ENCODE results near the gene COL1A1.

DNA sequence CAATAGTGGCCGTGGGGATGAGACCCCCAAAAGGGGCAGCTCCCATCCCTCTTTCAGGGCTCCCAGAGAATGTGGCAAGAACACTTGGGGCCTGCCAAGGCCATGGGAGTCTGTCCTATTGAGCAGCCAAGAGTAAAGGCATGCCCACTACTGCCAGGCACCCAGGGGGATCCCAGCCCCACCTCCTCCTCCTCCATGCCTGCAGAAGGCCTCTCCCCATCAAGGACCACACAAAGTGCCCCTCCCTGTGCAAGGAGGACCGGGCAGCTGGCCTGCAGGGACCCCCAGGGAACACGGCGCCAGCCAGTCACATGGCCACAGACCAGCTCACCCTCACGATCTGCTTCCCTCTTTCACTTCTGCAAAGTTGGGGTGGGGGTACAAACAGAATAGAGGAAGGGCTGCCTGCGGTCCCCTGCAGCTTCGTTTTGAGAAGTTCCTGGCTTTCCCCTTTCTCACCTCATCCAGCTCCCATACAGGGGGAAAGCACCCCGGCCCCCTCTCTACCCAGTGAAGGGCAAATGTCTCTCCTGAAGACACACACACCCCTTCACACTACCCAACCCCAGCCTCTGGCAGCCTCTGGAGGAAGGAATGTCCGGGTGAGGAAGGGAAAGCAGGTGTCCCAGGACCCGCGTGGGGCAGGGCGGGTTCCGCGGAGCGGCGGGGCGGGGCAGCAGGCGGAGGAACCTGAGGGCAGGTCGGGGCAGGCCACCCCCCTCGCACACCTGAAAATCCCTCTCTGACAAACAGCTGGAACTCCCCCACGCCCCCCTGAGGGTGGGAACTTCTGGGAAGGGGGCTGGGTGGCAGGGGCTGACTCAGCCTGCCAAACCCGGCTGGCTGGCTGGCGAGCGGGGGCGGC is 53.0 kb downstream of the COL1A1 start:
- TF ChIP-seq, protein P1, sequence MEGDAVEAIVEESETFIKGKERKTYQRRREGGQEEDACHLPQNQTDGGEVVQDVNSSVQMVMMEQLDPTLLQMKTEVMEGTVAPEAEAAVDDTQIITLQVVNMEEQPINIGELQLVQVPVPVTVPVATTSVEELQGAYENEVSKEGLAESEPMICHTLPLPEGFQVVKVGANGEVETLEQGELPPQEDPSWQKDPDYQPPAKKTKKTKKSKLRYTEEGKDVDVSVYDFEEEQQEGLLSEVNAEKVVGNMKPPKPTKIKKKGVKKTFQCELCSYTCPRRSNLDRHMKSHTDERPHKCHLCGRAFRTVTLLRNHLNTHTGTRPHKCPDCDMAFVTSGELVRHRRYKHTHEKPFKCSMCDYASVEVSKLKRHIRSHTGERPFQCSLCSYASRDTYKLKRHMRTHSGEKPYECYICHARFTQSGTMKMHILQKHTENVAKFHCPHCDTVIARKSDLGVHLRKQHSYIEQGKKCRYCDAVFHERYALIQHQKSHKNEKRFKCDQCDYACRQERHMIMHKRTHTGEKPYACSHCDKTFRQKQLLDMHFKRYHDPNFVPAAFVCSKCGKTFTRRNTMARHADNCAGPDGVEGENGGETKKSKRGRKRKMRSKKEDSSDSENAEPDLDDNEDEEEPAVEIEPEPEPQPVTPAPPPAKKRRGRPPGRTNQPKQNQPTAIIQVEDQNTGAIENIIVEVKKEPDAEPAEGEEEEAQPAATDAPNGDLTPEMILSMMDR (conservative IDR thresholded peaks at IDR 0.05; ENCODE audit: low read length), result no peak
- TF ChIP-seq EZH2phosphoT487 (IDR thresholded peaks at IDR 0.05; ENCODE audit: borderline replicate concordance, low read depth, low read length), result no peak

All from OCI-LY7 (cell line).